ENCODE data around the gene ETHE1.
A peak's percentile ranks its signal among the peaks of the same experiment; 100 is the strongest.

ETHE1 gene

DNA sequence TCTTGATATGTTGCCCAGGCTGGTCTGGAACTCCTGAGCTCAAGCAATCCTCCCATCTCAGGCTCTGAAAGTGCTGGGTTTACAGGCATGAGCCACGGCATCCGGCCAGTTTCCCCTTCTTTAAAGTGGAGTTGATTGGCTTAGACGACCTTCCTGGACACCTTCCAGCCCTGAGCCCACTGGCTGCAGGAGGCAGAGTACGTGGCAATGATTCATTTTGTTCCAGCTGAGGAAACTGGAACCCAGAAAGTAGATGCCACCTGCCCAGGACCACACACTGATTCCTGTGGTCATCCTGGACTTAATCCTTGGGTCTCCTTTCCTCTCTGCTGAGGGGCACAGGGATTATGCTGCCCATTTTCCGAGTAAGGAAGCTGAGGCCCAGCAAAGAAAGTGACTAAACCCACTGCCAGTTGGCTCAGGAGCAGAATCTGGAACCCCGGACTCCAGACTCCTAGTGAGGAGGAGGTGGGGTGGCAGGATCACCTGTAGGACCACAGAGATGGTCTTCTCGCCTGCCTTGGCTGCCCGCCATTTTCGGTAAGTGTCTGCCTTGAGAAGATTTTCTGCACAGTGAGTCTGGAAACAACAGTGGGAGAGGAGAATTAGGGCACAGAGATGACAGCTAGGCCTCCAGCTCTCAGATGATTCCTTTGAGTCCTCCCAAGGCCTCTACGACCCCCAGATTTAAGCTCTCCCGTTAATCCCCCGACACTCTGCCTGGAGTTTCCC lies 47.6 kb upstream of the ETHE1 start:
- no peak for TF ChIP-seq CTCF (IDR thresholded peaks at IDR 0.05; ENCODE audit: poor library complexity, severe bottlenecking)
- ATAC-seq (ENCODE audit: low read depth), result no peak
- peak overlapping the region; percentile 65 for H3K4me3 ChIP-seq (ENCODE audit: severe bottlenecking)
- no peak for DNase-seq (ENCODE audit: low spot score)
- H3K27me3 ChIP-seq (ENCODE audit: insufficient read depth, poor library complexity, severe bottlenecking), result no peaks in the 10 kb centered on the region
- H3K4me1 ChIP-seq (ENCODE audit: insufficient read depth, poor library complexity, severe bottlenecking), result peaks cover 9% of the 10 kb centered on the region
- peaks cover 22% of the 10 kb centered on the region for H3K36me3 ChIP-seq (ENCODE audit: low read depth)
- peak overlapping the region; percentile 45 for H3K27ac ChIP-seq (ENCODE audit: poor library complexity, severe bottlenecking)
- no peaks in the 10 kb centered on the region for H3K9me3 ChIP-seq (ENCODE audit: severe bottlenecking)

DNA sequence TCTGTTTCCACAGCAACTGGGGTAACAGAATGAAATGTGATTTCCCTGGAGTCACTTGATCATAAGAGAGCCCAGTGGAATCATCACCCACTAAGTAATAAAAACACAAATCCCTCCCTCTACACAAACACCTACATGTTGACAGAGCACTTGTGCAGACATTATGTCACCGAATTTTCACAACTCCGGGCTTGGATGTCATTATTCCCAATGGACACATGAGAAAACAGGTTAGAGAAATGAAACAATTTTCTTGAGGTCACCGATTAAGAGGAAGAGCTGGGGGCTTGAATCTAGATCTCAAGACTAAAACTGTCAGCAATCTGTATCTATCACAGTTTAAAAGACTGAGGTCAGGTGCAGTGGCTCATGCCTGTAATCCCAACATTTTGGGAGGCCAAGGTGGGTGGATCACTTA lies 45.2 kb upstream of the ETHE1 start:
- no peak for TF ChIP-seq CTCF (IDR thresholded peaks at IDR 0.05; ENCODE audit: poor library complexity, severe bottlenecking)
- H3K4me1 ChIP-seq (ENCODE audit: insufficient read depth, poor library complexity, severe bottlenecking), result peaks cover 9% of the 10 kb centered on the region

DNA sequence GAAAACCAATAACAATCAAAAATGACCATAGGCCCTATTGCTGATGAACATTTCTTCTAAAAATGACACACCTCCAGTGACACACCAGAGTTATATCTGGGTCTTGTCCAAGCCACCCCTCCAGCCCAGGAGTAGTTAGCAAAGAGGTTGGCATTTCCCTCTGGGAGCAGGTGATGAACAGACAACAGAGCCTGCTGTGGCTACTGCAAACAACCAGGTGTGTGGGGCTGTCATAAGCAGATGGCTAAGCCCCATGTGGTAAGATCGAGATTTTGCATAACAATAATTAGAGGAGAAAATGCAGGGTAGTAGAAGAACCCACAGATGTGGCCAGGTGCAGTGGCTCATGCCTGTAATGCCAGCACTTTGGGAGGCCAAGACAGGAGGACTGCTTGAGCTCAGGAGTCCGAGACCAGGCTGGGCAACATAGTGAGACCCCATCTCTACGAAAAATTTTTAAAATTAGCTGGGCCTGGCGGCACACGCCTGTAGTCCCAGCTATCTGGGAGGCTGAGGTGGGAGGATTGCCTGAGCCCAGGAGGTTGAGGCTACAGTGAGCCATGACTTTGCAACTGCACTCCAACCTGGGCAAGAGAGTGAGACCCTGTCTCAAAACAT lies 43.3 kb upstream of the ETHE1 start:
- Histone ChIP-seq H3K4me3 (ENCODE audit: severe bottlenecking) (no peak overlapping the region), H3K27me3 (ENCODE audit: insufficient read depth, poor library complexity, severe bottlenecking) (no peaks in the 10 kb centered on the region), H3K9me3 (ENCODE audit: severe bottlenecking) (no peaks in the 10 kb centered on the region), H3K4me1 (ENCODE audit: insufficient read depth, poor library complexity, severe bottlenecking) (no peaks in the 10 kb centered on the region), H3K36me3 (ENCODE audit: low read depth) (peaks cover 22% of the 10 kb centered on the region), H3K27ac (ENCODE audit: poor library complexity, severe bottlenecking) (no peak overlapping the region)
- TF ChIP-seq CTCF (IDR thresholded peaks at IDR 0.05; ENCODE audit: poor library complexity, severe bottlenecking), result no peak
- peak; percentile 70 for ATAC-seq (ENCODE audit: low read depth)
- no peak for DNase-seq (ENCODE audit: low spot score)

More for the DNA sequence above, 45.2 kb upstream of the ETHE1 start:
- DNase-seq (ENCODE audit: low spot score), result no peak
- Histone ChIP-seq H3K27me3 (ENCODE audit: insufficient read depth, poor library complexity, severe bottlenecking) (no peaks in the 10 kb centered on the region), H3K9me3 (ENCODE audit: severe bottlenecking) (no peaks in the 10 kb centered on the region), H3K36me3 (ENCODE audit: low read depth) (peaks cover 22% of the 10 kb centered on the region), H3K4me3 (ENCODE audit: severe bottlenecking) (no peak overlapping the region), H3K27ac (ENCODE audit: poor library complexity, severe bottlenecking) (no peak overlapping the region)
- no peak for ATAC-seq (ENCODE audit: low read depth)

GRCh38 chr19:43569657-43570056 lies 42.7 kb upstream of the ETHE1 start:
- Histone ChIP-seq H3K9me3 (ENCODE audit: severe bottlenecking) (no peaks in the 10 kb centered on the region), H3K27ac (ENCODE audit: poor library complexity, severe bottlenecking) (no peak overlapping the region), H3K4me3 (ENCODE audit: severe bottlenecking) (no peak overlapping the region), H3K4me1 (ENCODE audit: insufficient read depth, poor library complexity, severe bottlenecking) (no peaks in the 10 kb centered on the region), H3K27me3 (ENCODE audit: insufficient read depth, poor library complexity, severe bottlenecking) (no peaks in the 10 kb centered on the region), H3K36me3 (ENCODE audit: low read depth) (peaks cover 22% of the 10 kb centered on the region)
- no peak for TF ChIP-seq CTCF (IDR thresholded peaks at IDR 0.05; ENCODE audit: poor library complexity, severe bottlenecking)
- no peak for DNase-seq (ENCODE audit: low spot score)
- ATAC-seq (ENCODE audit: low read depth), result no peak

- H3K27ac ChIP-seq (ENCODE audit: poor library complexity, severe bottlenecking), result no peak overlapping the region
- H3K4me1 ChIP-seq (ENCODE audit: insufficient read depth, poor library complexity, severe bottlenecking), result no peaks in the 10 kb centered on the region
- no peaks in the 10 kb centered on the region for H3K27me3 ChIP-seq (ENCODE audit: insufficient read depth, poor library complexity, severe bottlenecking)
- H3K9me3 ChIP-seq (ENCODE audit: severe bottlenecking), result no peaks in the 10 kb centered on the region
- ATAC-seq (ENCODE audit: low read depth) (no peak), DNase-seq (ENCODE audit: low spot score) (no peak)
- H3K36me3 ChIP-seq (ENCODE audit: low read depth), result peaks cover under 1% of the 10 kb centered on the region
- no peak overlapping the region for H3K4me3 ChIP-seq (ENCODE audit: severe bottlenecking)
- TF ChIP-seq CTCF (IDR thresholded peaks at IDR 0.05; ENCODE audit: poor library complexity, severe bottlenecking), result no peak
Observed at GRCh38 chr19:43564800-43565199, 37.8 kb upstream of the ETHE1 start.

Data from RWPE2 (cell line).